Endodermal cell (in vitro differentiated cells): ENCODE measurements around the gene VPS54. TPM values are rescaled to one million over a fixed set of nuclear protein-coding genes. Genes with fewer than 3 reads are reported as not detected.
"Not testable (repeated sequence)": the region's sequence is repeated elsewhere in the genome, so short reads cannot be mapped to it uniquely, and the experiment has no call there.

ENCODE experiments used
- DNase-seq: peaks from one replicate; pipeline ENCODE4 v3.0.0-alpha.2; 2017
- H3K27ac ChIP-seq: 2 replicates; pipeline ENCODE4 v1.5.1; 2013; ENCODE audit warnings: mild to moderate bottlenecking, low read depth, low read length, moderate library complexity
- H3K27me3 ChIP-seq: 2 replicates; pipeline ENCODE4 v1.6.1; 2013; ENCODE audit warnings: mild to moderate bottlenecking, low read length, moderate library complexity; ENCODE audit not compliant: insufficient read depth, control insufficient read depth, poor library complexity, severe bottlenecking
- H3K36me3 ChIP-seq: 2 replicates; pipeline ENCODE4 v1.7.0; 2013; ENCODE audit warnings: mild to moderate bottlenecking, low read length, moderate library complexity; ENCODE audit not compliant: control insufficient read depth, insufficient read depth
- H3K4me1 ChIP-seq: one replicate; pipeline ENCODE4 v1.7.0; 2013; ENCODE audit warnings: low read length; ENCODE audit not compliant: control insufficient read depth, insufficient read depth
- H3K4me3 ChIP-seq: 2 replicates; pipeline ENCODE4 v1.5.1; 2013; ENCODE audit warnings: mild to moderate bottlenecking, low read length, moderate library complexity
- H3K9ac ChIP-seq: 2 replicates; pipeline ENCODE4 v1.6.1; 2013; ENCODE audit warnings: mild to moderate bottlenecking, low read length, moderate library complexity; ENCODE audit not compliant: poor library complexity, severe bottlenecking; ENCODE audit errors: extremely low read depth
- H3K9me3 ChIP-seq: 2 replicates; pipeline ENCODE4 v1.6.1; 2013; ENCODE audit warnings: mild to moderate bottlenecking, low read length, moderate library complexity; ENCODE audit not compliant: control insufficient read depth
- H3K27ac Mint-ChIP-seq: 2 replicates; pipeline ENCODE4 v1.8.0; 2020; ENCODE audit warnings: mixed read lengths
- H3K27me3 Mint-ChIP-seq: 2 replicates; pipeline ENCODE4 v1.8.0; 2021; ENCODE audit warnings: mild to moderate bottlenecking, mixed read lengths; ENCODE audit not compliant: insufficient read depth
- H3K36me3 Mint-ChIP-seq: 2 replicates; pipeline ENCODE4 v1.8.0; 2020; ENCODE audit warnings: low read depth, mixed read lengths
- H3K4me1 Mint-ChIP-seq: 2 replicates; pipeline ENCODE4 v1.8.0; 2020; ENCODE audit warnings: mixed read lengths
- H3K4me3 Mint-ChIP-seq: 2 replicates; pipeline ENCODE4 v1.8.0; 2020; ENCODE audit warnings: mild to moderate bottlenecking, moderate library complexity, mixed read lengths
- H3K9me3 Mint-ChIP-seq: 2 replicates; pipeline ENCODE4 v1.8.0; 2020; ENCODE audit warnings: mild to moderate bottlenecking, mixed read lengths
- CTCF ChIP-seq: fragments of 200-600 bp; sonication (generic); conservative IDR thresholded peaks from 2 replicates; pipeline ENCODE4 v1.5.0; 2021; ENCODE audit warnings: antibody characterized with exemption, mild to moderate bottlenecking
- WGBS, 2 experiments: methylation state at CpG; one replicate each; pipeline versions ENCODE4 v1.1.5 to v1.1.7; 2013; ENCODE audit warnings: missing lambda C conversion rate in 2 of 2, mixed read lengths in 1 of 2; ENCODE audit not compliant: insufficient coverage in 1 of 2, insufficient read length in 1 of 2; 5-methylcytosine and 5-hydroxymethylcytosine counted together
- total RNA-seq, 2 donors: library from RNA; stranded (reverse); fragmentation: NEBNext Ultra II Directional in 1 of 2; extraction: Animal tissue kit (Norgen Biotek cat#: 25700) in 1 of 2; gene quantifications; 2 replicates in 1 of 2; 3 replicates in 1 of 2; pipeline ENCODE4 v1.2.1, GENCODE V29; 2021

The VPS54 gene
- total RNA-seq, 2 donors from 2014 or later, result 18.4 to 25.7 TPM

GRCh38 chr2:64001382-64002101, 17.7 kb downstream of the VPS54 start:
- H3K36me3 ChIP-seq, result peaks cover 34% of the 10 kb centered on the region
- no peak for TF ChIP-seq CTCF
- H3K27me3 ChIP-seq, result no peaks in the 10 kb centered on the region
- H3K9me3 Mint-ChIP-seq, result peaks cover 36% of the 10 kb centered on the region
- no peak overlapping the region for H3K4me3 Mint-ChIP-seq
- H3K36me3 Mint-ChIP-seq, result peaks cover 50% of the 10 kb centered on the region
- no peaks in the 10 kb centered on the region for H3K27me3 Mint-ChIP-seq
- no peaks in the 10 kb centered on the region for H3K4me1 ChIP-seq
- H3K4me1 Mint-ChIP-seq, result no peaks in the 10 kb centered on the region
- H3K27ac ChIP-seq, result no peak overlapping the region
- WGBS, 2 experiments, result 90 to 95% methylated on average over 3 to 5 of the region's 5 CpGs
- peaks cover 38% of the 10 kb centered on the region for H3K9me3 ChIP-seq
- no peak overlapping the region for H3K9ac ChIP-seq
- DNase-seq, result no peak
- H3K4me3 ChIP-seq, result no peak overlapping the region
- H3K27ac Mint-ChIP-seq, result no peak overlapping the region

- Histone ChIP-seq H3K4me1 (no peaks in the 10 kb centered on the region), H3K9me3 (peaks cover 38% of the 10 kb centered on the region), H3K27me3 (no peaks in the 10 kb centered on the region), H3K9ac (no peak overlapping the region), H3K27ac (no peak overlapping the region), H3K36me3 (peaks cover 29% of the 10 kb centered on the region), H3K4me3 (no peak overlapping the region)
- H3K4me1 Mint-ChIP-seq, result no peaks in the 10 kb centered on the region
- DNase-seq, result peak; percentile 78
- no peaks in the 10 kb centered on the region for H3K27me3 Mint-ChIP-seq
- peak; percentile 70 for TF ChIP-seq CTCF
- 94 to 97% methylated on average over 4 to 5 of the region's 5 CpGs for WGBS, 2 experiments
- peaks cover 52% of the 10 kb centered on the region for H3K36me3 Mint-ChIP-seq
- H3K27ac Mint-ChIP-seq, result peak overlapping the region; percentile 24
- peaks cover 40% of the 10 kb centered on the region for H3K9me3 Mint-ChIP-seq
- H3K4me3 Mint-ChIP-seq, result no peak overlapping the region
These were observed 18.4 kb downstream of the VPS54 start for GRCh38 chr2:64000630-64001381.

DNA sequence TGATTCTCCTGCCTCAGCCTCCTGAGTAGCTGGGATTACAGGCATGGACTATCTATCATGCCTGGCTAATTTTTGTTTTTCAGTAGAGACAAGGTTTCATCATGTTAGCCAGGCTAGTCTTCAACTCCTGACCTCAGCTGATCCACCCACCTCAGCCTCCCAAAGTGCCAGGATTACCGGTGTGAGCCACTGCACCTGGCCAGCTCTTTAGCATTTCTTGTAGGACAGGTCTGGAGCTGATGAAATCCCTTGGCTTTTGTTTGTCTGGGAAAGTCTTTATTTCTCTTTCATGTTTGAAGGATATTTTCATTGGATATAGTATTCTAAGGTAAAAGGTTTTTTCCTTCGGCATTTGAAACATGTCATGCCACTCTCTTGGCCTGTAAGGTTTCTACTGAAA, 20.2 kb downstream of the VPS54 start:
- Mint-ChIP-seq H3K36me3 (peaks cover 64% of the 10 kb centered on the region), H3K27ac (no peak overlapping the region), H3K27me3 (no peaks in the 10 kb centered on the region), H3K9me3 (peaks cover 47% of the 10 kb centered on the region), H3K4me3 (no peak overlapping the region), H3K4me1 (no peaks in the 10 kb centered on the region)
- no peaks in the 10 kb centered on the region for H3K27me3 ChIP-seq
- DNase-seq, result no peak
- no peak overlapping the region for H3K9ac ChIP-seq
- H3K4me1 ChIP-seq, result no peaks in the 10 kb centered on the region
- H3K36me3 ChIP-seq, result peaks cover 29% of the 10 kb centered on the region
- H3K4me3 ChIP-seq, result peak overlapping the region; percentile 47
- TF ChIP-seq CTCF, result no peak
- peaks cover 40% of the 10 kb centered on the region for H3K9me3 ChIP-seq
- no peak overlapping the region for H3K27ac ChIP-seq
- 94 to 100% methylated on average over 1 to 2 of the region's 2 CpGs for WGBS, 2 experiments

GRCh38 chr2:63996582-63997198, 22.5 kb downstream of the VPS54 start:
- not testable (repeated sequence) for H3K4me3 Mint-ChIP-seq, H3K27me3 Mint-ChIP-seq, H3K27ac Mint-ChIP-seq, H3K9ac ChIP-seq, H3K27ac ChIP-seq, H3K27me3 ChIP-seq, H3K4me1 ChIP-seq, H3K4me1 Mint-ChIP-seq, DNase-seq
- Histone ChIP-seq H3K4me3 (peak overlapping the region; percentile 51), H3K9me3 (peaks cover 54% of the 10 kb centered on the region), H3K36me3 (peaks cover 29% of the 10 kb centered on the region)
- WGBS, 2 experiments, result 93 to 94% methylated on average over 5 to 10 of the region's 10 CpGs
- H3K36me3 Mint-ChIP-seq, result peaks cover 78% of the 10 kb centered on the region
- H3K9me3 Mint-ChIP-seq, result peaks cover 57% of the 10 kb centered on the region
